DOHH2 (cell line): ENCODE measurements around the gene CCDC54.

Source experiments
- EZH2phosphoT487 ChIP-seq: fragments of 200-600 bp; sonication (generic); IDR thresholded peaks from 2 replicates; pipeline ENCODE4 v1.6.1; 2017; ENCODE audit warnings: borderline replicate concordance, mild to moderate bottlenecking, antibody characterized with exemption, low read length, moderate library complexity, mixed read lengths
- TF ChIP-seq, protein P1 (sequence below): fragments of 200-600 bp; sonication (generic); IDR thresholded peaks from one replicate; pipeline ENCODE4 v1.5.1; 2014; ENCODE audit warnings: antibody characterized with exemption, mild to moderate bottlenecking, low read depth, low read length; ENCODE audit not compliant: poor library complexity, severe bottlenecking

DNA sequence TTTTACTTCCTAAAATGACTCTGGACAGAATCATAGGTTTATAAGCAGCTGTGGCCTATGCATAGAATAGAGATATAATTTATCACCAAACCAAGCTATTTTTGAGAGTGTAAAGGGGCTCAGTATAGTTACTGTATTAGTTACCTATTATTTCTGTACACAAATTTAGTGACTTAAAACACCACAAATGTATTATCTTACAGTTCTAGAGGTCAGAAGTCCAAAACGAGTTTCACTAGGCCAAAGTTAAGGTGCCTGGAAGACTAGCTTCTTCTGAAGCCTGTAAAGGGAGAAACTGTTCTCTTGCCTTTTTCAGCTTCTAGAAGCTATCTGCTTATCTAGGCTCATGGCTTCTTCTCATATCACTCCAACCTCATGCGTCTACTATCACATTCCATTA lies 30.1 kb downstream of the CCDC54 start:
- TF ChIP-seq EZH2phosphoT487 = no peak
- TF ChIP-seq, protein P1, sequence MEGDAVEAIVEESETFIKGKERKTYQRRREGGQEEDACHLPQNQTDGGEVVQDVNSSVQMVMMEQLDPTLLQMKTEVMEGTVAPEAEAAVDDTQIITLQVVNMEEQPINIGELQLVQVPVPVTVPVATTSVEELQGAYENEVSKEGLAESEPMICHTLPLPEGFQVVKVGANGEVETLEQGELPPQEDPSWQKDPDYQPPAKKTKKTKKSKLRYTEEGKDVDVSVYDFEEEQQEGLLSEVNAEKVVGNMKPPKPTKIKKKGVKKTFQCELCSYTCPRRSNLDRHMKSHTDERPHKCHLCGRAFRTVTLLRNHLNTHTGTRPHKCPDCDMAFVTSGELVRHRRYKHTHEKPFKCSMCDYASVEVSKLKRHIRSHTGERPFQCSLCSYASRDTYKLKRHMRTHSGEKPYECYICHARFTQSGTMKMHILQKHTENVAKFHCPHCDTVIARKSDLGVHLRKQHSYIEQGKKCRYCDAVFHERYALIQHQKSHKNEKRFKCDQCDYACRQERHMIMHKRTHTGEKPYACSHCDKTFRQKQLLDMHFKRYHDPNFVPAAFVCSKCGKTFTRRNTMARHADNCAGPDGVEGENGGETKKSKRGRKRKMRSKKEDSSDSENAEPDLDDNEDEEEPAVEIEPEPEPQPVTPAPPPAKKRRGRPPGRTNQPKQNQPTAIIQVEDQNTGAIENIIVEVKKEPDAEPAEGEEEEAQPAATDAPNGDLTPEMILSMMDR = no peak
